Measurements from ENCODE around the gene EDDM3A.

The EDDM3A gene

DNA sequence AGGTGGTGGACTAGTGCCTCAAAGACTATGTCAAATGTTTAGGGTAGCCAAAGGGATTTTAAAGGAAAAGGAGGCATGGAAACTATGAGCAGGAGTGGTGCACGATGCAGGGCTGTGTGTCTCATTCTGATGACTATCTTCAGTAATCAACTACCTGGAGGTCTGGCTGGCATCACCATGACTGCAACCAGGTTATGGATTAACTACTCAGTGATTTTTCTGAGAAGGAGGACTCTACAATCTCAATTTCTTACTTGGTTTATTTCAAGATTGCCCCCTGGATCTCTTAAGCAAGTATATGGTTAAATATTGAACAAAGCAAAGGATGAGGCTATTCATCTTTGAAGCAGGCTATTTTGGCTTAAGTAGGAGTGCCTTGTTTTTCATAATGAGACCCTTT lies 19.2 kb upstream of the EDDM3A start:
- CTCF ChIA-PET, result interaction anchor here (0.6 kb wide), 1 partner anchor 716 kb away, joined by 3 read pairs; no protein-coding TSS in a partner anchor
- no peak overlapping the region for H3K4me3 ChIP-seq (ENCODE audit: low read depth, low read length)
- H3K27ac ChIP-seq (ENCODE audit: extremely low read depth, low read depth, low read length), result no peak overlapping the region
- no peaks in the 10 kb centered on the region for H3K9me3 ChIP-seq (ENCODE audit: control insufficient read depth, insufficient read depth, low read depth, low read length)
- POLR2A ChIA-PET, result no interaction called here
- TF ChIP-seq TCF7L2 (IDR thresholded peaks at IDR 0.05; ENCODE audit: borderline replicate concordance, low read depth, low read length) (no peak), ZNF777 (tag by site-specific recombination; IDR thresholded peaks at IDR 0.05; ENCODE audit: borderline replicate concordance) (no peak), ZNF335 (tag by site-specific recombination; conservative IDR thresholded peaks at IDR 0.05) (no peak), ZNF24 (tag by site-specific recombination; IDR thresholded peaks at IDR 0.05) (no peak), ZNF501 (tag by site-specific recombination; IDR thresholded peaks at IDR 0.05) (no peak), ZNF211 (tag by site-specific recombination; IDR thresholded peaks at IDR 0.05; ENCODE audit: low read depth) (no peak), ZNF707 (tag by site-specific recombination; IDR thresholded peaks at IDR 0.05) (no peak), ZNF174 (tag by site-specific recombination; IDR thresholded peaks at IDR 0.05) (no peak), OVOL3 (tag by site-specific recombination; IDR thresholded peaks at IDR 0.05) (no peak), ZNF585B (tag by site-specific recombination; IDR thresholded peaks at IDR 0.05) (no peak), ZNF16 (tag by site-specific recombination; IDR thresholded peaks at IDR 0.05; ENCODE audit: low read depth) (no peak), SP3 (tag by site-specific recombination; IDR thresholded peaks at IDR 0.05) (no peak), ZSCAN23 (tag by site-specific recombination; IDR thresholded peaks at IDR 0.05) (no peak), IKZF3 (tag by site-specific recombination; IDR thresholded peaks at IDR 0.05) (no peak)
- TF ChIP-seq, protein P1, sequence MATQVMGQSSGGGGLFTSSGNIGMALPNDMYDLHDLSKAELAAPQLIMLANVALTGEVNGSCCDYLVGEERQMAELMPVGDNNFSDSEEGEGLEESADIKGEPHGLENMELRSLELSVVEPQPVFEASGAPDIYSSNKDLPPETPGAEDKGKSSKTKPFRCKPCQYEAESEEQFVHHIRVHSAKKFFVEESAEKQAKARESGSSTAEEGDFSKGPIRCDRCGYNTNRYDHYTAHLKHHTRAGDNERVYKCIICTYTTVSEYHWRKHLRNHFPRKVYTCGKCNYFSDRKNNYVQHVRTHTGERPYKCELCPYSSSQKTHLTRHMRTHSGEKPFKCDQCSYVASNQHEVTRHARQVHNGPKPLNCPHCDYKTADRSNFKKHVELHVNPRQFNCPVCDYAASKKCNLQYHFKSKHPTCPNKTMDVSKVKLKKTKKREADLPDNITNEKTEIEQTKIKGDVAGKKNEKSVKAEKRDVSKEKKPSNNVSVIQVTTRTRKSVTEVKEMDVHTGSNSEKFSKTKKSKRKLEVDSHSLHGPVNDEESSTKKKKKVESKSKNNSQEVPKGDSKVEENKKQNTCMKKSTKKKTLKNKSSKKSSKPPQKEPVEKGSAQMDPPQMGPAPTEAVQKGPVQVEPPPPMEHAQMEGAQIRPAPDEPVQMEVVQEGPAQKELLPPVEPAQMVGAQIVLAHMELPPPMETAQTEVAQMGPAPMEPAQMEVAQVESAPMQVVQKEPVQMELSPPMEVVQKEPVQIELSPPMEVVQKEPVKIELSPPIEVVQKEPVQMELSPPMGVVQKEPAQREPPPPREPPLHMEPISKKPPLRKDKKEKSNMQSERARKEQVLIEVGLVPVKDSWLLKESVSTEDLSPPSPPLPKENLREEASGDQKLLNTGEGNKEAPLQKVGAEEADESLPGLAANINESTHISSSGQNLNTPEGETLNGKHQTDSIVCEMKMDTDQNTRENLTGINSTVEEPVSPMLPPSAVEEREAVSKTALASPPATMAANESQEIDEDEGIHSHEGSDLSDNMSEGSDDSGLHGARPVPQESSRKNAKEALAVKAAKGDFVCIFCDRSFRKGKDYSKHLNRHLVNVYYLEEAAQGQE (tag by site-specific recombination; IDR thresholded peaks at IDR 0.05), result no peak
- TF ChIP-seq, protein P2, sequence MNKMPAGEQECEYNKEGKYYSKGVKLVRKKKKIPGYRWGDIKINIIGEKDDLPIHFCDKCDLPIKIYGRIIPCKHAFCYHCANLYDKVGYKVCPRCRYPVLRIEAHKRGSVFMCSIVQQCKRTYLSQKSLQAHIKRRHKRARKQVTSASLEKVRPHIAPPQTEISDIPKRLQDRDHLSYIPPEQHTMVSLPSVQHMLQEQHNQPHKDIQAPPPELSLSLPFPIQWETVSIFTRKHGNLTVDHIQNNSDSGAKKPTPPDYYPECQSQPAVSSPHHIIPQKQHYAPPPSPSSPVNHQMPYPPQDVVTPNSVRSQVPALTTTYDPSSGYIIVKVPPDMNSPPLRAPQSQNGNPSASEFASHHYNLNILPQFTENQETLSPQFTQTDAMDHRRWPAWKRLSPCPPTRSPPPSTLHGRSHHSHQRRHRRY (tag by site-specific recombination; IDR thresholded peaks at IDR 0.05), result no peak
- no peaks in the 10 kb centered on the region for H3K4me1 ChIP-seq (ENCODE audit: control insufficient read depth, insufficient read depth, low read length)
- H3K36me3 ChIP-seq (ENCODE audit: control insufficient read depth in 2 of 2, insufficient read depth in 1 of 2, low read length in 2 of 2), result no peaks in the 10 kb centered on the region

DNA sequence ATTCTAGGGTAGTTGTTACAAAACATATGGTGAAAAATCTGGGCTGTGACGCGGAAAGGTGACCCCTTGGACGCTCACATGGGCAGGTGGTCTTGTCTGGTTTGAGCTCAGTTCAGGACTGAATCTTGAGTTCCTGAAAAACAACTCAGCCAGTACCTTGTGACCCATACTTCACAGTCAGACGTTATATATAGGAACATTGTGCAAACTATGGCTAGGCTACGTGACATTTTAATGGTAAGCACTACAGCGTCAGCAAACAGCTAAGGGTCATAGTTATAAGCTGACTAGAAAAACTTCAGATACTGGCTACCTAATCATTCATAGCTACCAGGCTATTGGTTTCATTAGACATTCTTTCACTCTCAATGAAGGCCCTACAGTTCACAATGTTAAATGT lies 14.8 kb upstream of the EDDM3A start:
- Histone ChIP-seq H3K27ac (ENCODE audit: extremely low read depth, low read depth, low read length) (no peak overlapping the region), H3K4me3 (ENCODE audit: low read depth, low read length) (no peak overlapping the region), H3K9me3 (ENCODE audit: control insufficient read depth, insufficient read depth, low read depth, low read length) (no peaks in the 10 kb centered on the region), H3K36me3 (ENCODE audit: control insufficient read depth in 2 of 2, insufficient read depth in 1 of 2, low read length in 2 of 2) (no peaks in the 10 kb centered on the region), H3K4me1 (ENCODE audit: control insufficient read depth, insufficient read depth, low read length) (no peaks in the 10 kb centered on the region)
- CTCF ChIA-PET, result interaction anchor here (0.6 to 0.8 kb wide), 3 partner anchors 34 to 1246 kb away, joined by 3 to 9 read pairs (median 3); no protein-coding TSS in a partner anchor
- POLR2A ChIA-PET, result no interaction called here
- TF ChIP-seq ZFP3 (tag by site-specific recombination; IDR thresholded peaks at IDR 0.05; ENCODE audit: low read depth) (no peak), YY2 (tag by site-specific recombination; IDR thresholded peaks at IDR 0.05) (no peak), ZNF664 (tag by site-specific recombination; IDR thresholded peaks at IDR 0.05) (no peak), ZNF366 (tag by site-specific recombination; conservative IDR thresholded peaks at IDR 0.05) (no peak), ZNF626 (tag by site-specific recombination; IDR thresholded peaks at IDR 0.05) (no peak), ZNF146 (tag by site-specific recombination; IDR thresholded peaks at IDR 0.05) (no peak), ZNF677 (tag by site-specific recombination; IDR thresholded peaks at IDR 0.05) (no peak), ZNF23 (tag by site-specific recombination; IDR thresholded peaks at IDR 0.05; ENCODE audit: borderline replicate concordance) (no peak)
- TF ChIP-seq, protein P3, sequence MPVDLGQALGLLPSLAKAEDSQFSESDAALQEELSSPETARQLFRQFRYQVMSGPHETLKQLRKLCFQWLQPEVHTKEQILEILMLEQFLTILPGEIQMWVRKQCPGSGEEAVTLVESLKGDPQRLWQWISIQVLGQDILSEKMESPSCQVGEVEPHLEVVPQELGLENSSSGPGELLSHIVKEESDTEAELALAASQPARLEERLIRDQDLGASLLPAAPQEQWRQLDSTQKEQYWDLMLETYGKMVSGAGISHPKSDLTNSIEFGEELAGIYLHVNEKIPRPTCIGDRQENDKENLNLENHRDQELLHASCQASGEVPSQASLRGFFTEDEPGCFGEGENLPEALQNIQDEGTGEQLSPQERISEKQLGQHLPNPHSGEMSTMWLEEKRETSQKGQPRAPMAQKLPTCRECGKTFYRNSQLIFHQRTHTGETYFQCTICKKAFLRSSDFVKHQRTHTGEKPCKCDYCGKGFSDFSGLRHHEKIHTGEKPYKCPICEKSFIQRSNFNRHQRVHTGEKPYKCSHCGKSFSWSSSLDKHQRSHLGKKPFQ (tag by site-specific recombination; IDR thresholded peaks at IDR 0.05), result no peak
- TF ChIP-seq, protein P4, sequence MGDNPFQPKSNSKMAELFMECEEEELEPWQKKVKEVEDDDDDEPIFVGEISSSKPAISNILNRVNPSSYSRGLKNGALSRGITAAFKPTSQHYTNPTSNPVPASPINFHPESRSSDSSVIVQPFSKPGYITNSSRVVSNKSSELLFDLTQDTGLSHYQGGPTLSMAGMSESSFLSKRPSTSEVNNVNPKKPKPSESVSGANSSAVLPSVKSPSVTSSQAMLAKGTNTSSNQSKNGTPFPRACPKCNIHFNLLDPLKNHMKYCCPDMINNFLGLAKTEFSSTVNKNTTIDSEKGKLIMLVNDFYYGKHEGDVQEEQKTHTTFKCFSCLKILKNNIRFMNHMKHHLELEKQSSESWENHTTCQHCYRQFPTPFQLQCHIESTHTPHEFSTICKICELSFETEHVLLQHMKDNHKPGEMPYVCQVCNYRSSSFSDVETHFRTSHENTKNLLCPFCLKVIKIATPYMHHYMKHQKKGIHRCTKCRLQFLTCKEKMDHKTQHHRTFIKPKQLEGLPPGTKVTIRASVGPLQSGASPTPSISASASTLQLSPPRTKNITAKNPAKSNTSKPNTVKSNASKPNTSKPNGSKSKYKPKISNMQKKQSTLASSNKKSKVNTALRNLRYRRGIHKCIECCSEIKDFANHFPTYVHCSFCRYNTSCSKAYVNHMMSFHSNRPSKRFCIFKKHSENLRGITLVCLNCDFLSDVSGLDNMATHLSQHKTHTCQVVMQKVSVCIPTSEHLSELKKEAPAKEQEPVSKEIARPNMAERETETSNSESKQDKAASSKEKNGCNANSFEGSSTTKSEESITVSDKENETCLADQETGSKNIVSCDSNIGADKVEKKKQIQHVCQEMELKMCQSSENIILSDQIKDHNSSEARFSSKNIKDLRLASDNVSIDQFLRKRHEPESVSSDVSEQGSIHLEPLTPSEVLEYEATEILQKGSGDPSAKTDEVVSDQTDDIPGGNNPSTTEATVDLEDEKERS (tag by site-specific recombination; IDR thresholded peaks at IDR 0.05), result no peak

Data from HEK293 (cell line).